Measurements from ENCODE around the gene TXNDC5.
A peak's percentile ranks its signal among the peaks of the same experiment; 100 is the strongest.

The TXNDC5 gene

GRCh38 chr6:7910654-7911344, at the start of gene TXNDC5:
Gene TXNDC5, minus strand, starts transcription at chr6:7910788. Its CDS starts 12 bp downstream, at chr6:7910776.
- peak; percentile 63 to 69 for DNase-seq (ENCODE audit: low read depth in 2 of 2)

DNA sequence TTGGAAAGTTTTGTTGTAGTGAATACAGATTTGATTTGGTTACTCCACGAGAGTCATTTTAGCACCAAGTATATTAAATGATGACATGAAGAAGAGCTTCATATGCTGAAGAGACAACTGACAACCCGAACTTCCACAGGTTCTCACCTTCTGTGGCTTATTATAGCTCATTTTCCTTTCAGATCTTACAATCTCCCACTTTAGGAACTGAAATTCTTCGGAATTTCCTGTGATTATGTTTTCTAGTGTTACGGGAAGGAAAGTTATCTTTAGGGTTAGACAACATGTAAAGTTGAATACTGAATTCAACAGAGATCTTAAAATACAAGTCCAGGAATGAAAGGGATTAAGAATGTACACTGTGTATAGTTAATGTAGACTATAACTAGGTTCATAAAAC, 49.6 kb upstream of the TXNDC5 start:
- no peak for DNase-seq (ENCODE audit: low read depth in 2 of 2)

GRCh38 chr6:7959453-7959852, 48.9 kb upstream of the TXNDC5 start:
- no peak for DNase-seq (ENCODE audit: low read depth in 2 of 2)

GRCh38 chr6:7958464-7958863, 47.9 kb upstream of the TXNDC5 start:
- no peak for DNase-seq (ENCODE audit: low read depth in 2 of 2)

GRCh38 chr6:7956257-7956656, 45.7 kb upstream of the TXNDC5 start:
- no peak for DNase-seq (ENCODE audit: low read depth in 2 of 2)

GRCh38 chr6:7954477-7955200, 44.1 kb upstream of the TXNDC5 start:
- DNase-seq (ENCODE audit: low read depth in 2 of 2) = no peak

- DNase-seq (ENCODE audit: low read depth in 2 of 2) = no peak
Measured at GRCh38 chr6:7953753-7954152, 43.2 kb upstream of the TXNDC5 start.

GRCh38 chr6:7939864-7940228, 29.3 kb upstream of the TXNDC5 start:
- DNase-seq (ENCODE audit: low read depth in 2 of 2) = no peak

- no peak for DNase-seq (ENCODE audit: low read depth in 2 of 2)
Measured at GRCh38 chr6:7939184-7939863, 28.7 kb upstream of the TXNDC5 start.

- DNase-seq (ENCODE audit: low read depth in 2 of 2) = no peak
Measured at GRCh38 chr6:7938562-7939183, 28.1 kb upstream of the TXNDC5 start.

DNA sequence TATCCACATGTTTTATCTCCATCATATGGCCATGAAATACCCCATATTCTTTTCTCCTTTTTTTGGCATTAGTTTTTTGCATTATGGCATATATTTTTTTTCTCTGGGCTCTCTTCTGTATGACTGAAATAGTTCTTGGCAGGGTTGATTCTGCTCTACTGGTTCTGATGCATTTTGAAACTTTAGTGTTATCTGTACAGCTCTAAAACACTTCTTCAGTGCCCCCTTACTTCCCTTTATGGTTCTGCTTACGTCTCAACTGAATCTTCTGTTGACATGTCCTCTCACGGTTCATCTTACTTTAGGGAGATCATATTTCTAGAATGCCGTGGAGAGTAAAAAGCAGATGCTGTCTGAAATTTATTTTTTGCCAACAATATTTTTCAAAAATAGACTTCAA, 23.2 kb upstream of the TXNDC5 start:
- DNase-seq (ENCODE audit: low read depth in 2 of 2) = no peak

GRCh38 chr6:7932625-7933024, 22.0 kb upstream of the TXNDC5 start:
- DNase-seq (ENCODE audit: low read depth in 2 of 2) = no peak

DNA sequence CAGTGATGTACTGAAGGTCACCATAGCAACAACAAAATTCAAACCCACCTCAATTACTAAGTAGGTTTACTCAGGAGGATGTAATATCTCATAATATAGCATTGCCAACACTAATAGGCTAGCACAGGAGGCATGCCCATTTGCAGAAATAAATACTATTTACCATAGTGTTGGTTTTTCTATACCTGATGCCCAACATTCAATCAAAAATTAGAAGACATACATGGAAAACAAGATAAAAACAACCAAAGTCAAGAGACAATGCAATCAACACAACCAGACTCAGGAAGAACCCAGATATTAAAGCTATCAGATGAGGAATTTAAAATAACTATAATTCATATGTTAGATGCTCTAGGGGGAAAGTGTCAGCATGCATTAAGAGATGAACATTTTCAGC, 14.3 kb upstream of the TXNDC5 start:
- no peak for DNase-seq (ENCODE audit: low read depth in 2 of 2)

DNA sequence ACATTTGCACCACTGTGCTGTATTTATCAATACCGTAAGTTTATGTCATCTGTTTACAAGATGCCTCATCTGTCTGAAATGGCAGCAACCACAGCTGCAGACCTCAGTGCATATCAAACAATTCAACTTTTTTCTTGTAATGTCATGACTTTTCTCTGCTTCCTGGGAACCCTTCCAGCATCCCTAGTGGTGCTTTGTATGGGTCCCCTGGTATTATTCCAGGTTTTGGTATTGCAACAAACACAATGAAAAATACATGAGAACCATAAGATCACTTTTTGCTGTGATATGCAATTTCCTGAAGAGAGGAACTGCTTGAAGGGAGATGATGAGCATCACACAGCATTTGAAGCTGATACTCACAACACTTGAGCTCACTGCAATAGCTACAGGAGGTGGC, 12.0 kb upstream of the TXNDC5 start:
- DNase-seq (ENCODE audit: low read depth in 2 of 2) = no peak

DNA sequence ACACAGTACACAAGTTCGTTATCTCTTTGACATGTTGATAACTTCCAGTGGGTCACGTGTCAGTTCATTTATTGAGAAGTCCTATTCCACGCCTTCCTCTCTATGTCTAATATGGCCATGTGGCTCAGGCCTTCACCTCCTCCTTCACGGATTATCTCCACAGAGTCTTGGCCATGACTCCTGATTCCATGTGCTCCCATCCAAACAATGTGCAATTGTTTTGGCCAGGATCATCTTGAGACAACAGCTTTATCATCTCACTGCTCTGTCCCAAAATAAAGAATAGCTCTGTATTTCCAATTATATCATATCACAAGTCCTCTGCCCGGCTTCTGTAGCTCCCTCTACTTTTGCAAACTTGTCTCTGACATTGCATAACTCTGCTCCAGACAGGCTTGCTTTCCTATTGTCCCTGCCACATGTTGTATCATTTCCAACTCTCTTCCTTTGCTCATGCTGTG, 11.1 kb upstream of the TXNDC5 start:
- DNase-seq (ENCODE audit: low read depth in 2 of 2) = no peak

DNA sequence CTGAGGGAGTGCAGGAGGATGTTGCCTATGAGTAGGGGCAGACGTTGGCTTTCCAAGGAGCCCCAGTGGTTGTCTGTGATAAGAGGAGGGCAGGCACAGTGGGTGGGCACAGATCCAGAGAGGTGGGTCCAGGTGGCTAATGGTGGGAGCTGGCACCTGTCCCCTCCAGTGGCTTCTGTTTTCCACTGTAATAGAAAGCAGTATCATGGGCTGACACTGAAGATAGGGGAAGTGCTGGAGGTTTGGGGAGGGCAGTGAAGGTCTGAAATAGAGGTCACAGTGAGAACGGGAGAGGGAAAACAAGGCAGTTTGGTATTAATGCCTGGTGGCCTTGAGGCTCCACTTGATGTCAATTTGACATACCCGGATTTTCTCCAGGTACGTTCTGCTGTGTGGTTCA, 10.5 kb upstream of the TXNDC5 start:
- DNase-seq (ENCODE audit: low read depth in 2 of 2) = no peak

DNA sequence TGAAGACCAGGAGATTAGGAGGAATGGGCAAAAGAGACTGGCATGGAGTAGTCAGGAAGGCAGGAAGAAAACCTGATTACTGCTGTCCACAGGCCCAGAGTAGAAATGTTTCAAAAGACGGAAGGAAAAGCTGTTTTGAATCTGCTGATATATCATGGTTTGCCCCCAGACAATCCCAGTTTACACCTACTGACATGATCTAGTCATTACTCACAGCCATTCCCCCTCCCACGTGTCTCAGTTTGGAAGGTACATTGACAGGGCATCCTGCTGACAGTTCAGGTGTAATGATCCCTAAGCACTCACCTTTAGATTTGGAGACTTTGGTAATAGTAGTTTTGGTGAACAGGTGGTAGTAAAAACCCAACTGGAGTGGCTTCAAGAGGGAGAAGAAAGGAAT, 9.8 kb upstream of the TXNDC5 start:
- DNase-seq (ENCODE audit: low read depth in 2 of 2) = peak in 1 of 2 donors; percentile 13

- DNase-seq (ENCODE audit: low read depth in 2 of 2) = peak; percentile 23 to 35
Measured at GRCh38 chr6:7919871-7920270, 9.3 kb upstream of the TXNDC5 start.

DNA sequence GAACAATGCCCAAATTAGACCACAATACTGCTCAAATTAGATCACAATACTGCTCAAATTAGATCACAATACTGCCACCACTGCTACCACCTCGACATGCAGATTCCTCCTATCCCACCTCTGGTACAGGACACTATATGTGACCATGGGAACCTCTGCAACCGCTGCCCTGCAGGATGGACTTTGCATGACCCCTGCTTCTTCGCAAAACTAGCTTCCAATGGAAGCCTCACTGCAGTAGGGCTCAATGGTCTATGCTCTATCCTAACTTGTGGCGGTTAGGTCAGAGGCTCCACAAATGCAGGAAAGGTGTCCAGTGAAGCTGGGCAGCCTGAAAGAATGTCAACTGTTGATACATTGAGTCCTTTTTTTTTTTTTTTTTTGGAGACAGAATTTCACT, 7.8 kb upstream of the TXNDC5 start:
- DNase-seq (ENCODE audit: low read depth in 2 of 2) = no peak

DNA sequence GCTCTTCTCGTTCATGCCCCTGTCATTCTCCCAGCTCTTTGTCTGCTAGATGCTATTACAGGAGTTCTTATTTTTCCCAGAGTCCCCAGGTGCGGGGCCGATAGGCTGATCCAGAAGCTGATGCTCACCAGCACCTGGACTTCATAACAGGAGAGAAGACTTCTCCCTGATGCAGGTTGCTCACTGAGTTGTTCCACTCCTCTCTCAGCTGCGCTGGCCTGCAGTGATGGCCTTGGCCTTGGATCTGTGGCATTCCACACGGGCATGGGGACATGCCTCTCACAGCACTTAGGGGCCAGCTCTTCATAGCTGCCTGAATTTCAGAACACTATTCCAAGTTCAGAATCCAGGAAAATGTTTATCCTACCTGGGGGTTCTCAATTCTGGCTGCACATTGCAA, 7.1 kb upstream of the TXNDC5 start:
- DNase-seq (ENCODE audit: low read depth in 2 of 2) = no peak

- no peak for DNase-seq (ENCODE audit: low read depth in 2 of 2)
Measured at GRCh38 chr6:7916959-7917358, 6.4 kb upstream of the TXNDC5 start.

DNA sequence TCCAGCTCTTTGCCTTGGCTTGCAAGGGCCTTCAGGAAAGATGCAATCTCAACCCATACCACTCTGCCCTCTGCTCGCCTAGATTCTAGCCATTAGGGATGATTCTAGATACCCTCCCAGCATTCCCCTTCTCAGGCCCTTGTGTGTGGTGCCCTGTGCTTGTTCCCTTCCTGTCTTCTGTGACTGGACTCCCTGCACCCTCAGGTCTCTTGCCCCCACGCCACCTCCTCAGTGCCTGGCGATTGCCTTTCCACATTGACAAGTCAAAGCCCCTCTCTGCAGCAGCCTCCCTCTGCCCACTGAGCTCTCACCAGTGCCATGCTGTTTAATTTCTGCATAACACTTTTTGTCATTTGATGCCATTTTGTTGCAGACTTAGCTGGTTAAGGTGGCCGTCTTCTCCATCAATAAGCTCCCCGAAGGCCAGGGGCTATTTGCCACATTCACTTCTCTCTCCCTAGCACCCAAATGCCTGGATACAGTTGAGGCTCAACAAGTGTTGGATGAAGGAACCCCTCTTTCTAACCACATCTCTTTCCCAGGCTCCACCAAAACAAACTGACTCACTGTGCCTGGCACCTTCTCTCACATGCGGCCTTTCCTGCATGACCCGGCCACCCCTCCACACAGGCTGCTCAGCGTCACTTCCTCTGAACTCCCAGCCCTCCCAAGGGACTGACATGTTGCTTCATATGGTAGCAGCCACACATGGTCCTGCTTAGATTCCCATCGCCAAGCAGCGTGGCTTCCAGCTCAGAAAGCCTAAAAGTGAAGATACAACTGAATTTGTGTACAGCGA, 4.6 kb upstream of the TXNDC5 start:
- DNase-seq (ENCODE audit: low read depth in 2 of 2) = no peak
